HG02852 (cell line): ENCODE data around the gene EVC2.
"Not testable (repeated sequence)": the region's sequence is repeated elsewhere in the genome, so short reads cannot be mapped to it uniquely, and the experiment has no call there.

Experiments
- ATAC-seq: cut with Tn5 transposase; IDR thresholded peaks from one replicate; pipeline ENCODE4 v1.9.1; 2021; ENCODE audit warnings: mild to moderate bottlenecking, moderate library complexity; ENCODE audit not compliant: unreplicated experiment

Gene EVC2

DNA sequence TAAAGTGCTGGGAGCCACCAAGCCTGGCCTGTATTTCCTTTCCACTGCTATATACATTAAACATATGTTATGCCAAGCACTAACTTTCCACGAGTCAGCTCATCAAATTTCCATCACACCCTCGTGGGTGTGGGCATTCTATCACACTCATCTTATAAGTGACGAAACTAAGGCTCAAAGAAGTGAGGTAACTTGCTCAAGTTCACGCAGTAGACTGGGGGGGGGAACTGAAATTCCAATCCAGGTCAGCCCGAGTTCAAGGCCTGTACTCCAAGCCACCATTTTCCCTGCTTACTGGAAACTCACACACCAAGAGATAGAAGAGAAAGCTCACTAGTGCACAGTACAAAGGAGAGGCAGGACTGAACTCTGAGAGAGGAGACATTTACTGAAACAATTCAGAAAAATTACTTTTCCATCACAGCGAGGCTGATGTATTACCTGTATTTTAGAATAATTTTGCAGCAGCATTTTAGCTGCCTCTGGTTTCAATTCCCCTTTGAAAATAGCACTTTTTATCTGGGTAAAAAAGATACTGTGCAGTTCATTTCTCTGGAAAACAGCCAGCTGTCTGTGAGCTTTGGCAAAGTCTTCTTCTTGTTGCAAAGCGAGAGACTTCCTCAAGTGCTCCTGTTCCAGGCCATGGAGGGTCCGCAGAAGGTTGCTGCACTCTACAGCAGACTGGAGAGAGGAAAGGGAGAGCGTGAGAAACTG lies 76.8 kb downstream of the EVC2 start:
- ATAC-seq, result no peak

DNA sequence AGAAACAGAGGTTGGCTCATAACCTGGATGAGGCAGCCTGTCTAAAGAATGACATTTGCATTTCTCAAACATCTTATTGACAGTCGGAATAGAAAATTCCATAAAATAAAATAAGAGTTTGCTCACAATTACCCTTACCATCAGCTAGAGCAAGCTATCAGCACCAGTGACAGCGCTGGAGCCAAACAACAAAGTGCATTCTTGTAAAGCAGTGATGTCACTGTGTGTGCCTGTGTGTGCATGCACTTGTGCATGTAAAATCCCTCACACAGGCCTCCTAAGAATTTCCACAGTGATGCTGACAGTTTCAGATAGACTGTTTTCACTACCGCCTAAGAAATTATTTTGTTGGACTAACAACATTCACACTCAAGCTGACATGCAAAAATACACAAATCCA lies 77.6 kb downstream of the EVC2 start:
- no peak for ATAC-seq

DNA sequence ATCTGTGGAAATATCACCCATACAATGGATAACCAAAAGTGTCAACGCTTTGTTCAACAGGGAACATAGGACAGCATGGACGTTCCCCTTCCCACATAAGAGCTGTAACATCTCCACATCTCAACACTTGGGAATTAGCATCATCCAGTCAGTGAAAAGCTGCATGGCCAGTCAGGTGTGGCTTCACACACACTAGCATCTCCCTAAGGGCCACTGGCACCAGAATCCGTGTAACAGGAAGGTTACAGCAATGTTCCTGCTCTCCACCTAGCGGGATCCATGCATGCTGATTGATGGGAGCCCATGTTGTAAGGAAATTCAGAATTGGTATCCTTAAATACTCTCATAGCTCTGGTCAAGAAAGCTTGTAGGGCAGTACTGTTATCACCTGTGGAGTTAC lies 78.8 kb downstream of the EVC2 start:
- ATAC-seq, result no peak

DNA sequence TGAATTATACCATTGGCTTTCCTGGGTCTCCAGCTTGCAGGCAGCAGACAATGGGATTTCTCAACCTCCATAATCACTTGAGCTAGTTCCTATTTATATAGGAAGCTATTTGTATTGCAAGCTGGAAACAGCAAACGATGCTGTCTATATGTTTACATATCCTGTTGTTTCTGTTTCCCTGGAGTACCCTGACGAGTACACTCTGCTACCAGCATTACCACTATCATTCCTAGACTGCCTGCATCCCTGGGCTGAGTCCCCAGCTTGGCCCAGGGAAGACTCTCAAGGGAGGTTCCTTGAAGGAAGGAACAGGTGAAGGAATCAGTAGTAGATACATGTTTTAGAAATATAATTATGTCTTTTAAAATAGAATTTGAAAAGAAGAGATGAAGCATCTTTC lies 81.4 kb downstream of the EVC2 start:
- no peak for ATAC-seq

DNA sequence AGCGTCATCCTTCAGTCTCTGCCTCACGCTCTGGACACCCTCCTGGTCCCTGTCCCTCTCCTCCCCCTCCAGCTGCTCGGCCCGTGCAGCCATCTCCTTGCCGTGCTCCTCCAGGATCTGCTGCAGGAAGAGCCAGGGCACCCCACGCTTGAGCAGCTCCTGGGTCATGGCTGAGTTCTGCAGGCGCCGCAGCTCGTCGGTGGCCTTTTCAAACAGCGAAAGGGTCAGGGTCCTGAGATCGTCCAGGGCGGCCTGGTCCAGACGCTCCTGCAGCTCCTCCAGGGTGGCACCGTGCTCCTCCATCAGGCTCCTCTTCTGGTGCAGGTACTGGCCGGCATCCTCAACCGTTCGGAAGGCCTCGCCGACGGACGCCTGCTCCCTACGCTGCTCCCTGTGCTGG lies 85.8 kb downstream of the EVC2 start:
- ATAC-seq, result no peak

DNA sequence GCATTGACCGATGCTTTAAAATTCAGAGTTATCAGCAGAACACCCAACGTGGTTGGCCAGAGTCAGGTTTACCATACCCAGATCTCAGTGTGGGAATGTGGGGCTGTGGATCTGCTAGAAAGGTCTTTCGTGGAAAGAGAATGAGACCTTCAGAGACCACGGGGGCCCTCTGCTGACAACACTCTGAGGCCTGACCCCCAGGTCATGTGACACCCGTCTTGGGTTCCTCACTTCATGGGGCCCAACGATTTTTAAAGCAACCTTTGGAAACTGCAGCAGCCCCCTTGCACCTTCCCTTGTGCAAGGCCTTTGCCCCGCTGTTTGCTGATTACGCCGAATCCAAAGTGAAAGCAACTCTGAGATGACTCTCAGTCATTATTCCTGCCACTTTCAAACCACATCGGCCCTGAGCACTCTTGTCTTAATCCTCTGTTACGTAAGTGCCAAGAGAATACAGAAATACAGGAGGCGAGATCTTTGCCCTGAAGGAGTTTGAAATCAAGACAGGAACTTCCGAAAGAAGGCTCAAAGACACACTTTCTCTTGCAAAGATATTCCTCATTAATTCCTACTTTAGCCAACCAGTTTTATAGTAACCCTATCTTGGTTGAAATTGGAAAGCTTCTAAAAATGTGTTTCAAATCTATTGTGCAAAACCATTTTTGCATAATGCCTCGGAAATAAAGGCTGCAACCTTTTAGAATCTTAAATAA lies 88.3 kb downstream of the EVC2 start:
- no peak for ATAC-seq

DNA sequence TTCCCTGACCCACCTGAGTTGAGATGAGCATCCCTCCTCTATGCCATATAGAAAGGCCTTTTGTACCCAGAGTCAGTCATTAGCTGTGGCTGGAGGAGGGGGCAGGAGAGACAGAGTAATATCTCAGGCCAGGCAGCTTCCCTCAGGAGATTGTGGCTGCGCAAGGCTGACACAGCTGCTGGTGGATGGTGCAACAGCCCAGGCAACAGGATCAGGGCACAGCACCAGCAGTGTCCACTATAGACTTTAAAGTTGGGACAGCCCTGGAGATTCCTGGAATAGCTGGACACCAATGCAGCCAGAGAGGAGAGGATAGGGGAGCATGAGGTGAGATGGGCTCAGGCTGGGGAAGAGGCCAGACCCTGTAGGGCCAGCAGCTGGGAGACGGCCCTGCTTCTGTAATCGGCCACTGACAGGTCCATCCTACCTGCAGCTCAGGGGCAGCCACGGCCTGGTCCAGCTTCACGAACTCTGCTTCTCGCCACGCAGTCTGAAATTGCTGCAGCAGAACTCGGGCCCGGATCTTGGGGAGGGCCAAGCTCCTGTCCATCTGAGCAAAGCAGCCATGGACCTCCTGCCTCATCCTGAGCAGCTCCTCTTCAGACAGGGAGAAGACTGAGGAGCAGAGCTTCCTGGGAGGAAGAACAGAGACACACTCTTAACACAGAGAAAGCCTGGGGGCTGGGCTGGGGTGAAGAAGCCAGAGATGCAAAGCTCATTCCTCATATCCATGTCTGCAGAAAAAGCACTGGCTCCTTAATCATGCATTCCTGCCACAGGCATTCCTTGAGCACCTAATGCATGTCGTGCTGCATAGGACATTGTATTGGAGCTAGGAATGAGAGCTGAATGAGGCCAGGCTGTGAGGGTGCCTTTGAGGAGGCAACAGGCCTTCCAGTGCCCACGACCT lies 90.1 kb downstream of the EVC2 start:
- ATAC-seq, result no peak

DNA sequence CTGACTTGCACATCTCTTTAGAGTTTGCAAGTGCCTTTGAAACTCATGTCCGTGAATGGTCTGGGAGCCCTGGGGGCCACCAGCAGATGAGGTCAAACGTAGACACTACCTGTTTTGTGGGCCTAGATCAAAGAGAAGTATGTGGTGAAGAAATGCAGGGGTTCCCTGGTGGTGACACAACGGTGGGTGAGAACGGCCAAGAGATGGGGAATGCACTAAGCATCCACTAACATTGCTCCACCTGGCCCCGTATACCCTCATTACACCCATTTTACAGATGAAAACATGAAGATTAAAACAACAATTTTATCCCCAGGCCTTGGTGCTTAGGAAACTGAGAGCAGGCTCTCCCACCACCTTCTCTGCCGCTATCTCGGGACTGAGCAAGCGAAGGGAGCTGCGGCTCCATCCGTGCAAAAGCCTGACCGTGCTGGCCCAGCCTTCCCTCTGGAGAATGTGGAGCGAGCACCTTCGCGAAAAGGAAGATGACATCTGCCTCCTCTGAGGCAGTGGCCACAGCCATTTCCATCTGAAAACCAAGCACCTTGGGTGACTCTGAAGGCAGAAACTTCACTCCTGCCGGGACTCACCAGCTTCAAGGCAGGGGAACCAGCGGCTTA lies 91.9 kb downstream of the EVC2 start:
- no peak for ATAC-seq

DNA sequence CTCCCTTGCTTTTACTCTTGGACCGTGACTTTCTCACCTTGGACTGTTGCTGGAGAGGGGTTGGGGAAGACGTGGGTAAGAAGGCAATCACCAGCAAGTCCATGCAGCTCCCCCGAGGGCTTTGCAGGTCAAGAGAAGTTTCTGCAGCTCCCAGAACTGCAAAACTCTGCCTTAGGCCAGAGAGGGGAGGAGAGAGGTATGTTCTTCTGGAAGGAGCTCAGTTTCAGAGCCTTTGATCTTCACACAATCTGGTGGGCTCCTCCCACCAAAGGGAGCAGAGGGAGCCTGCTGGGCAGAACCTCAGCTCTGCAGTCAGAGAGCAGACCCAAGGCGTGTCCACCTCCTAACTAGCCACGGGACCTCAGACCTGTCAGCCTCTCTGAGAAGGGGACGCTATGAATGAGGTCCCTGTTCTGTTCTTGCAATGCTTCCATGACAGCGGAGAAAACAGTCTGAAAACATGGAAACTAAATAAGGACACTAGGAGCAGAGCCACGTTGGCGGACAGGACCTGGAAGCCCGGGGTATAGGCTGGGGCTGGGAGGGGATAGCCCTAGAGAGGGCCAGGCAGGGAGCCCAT lies 92.8 kb downstream of the EVC2 start:
- no peak for ATAC-seq

DNA sequence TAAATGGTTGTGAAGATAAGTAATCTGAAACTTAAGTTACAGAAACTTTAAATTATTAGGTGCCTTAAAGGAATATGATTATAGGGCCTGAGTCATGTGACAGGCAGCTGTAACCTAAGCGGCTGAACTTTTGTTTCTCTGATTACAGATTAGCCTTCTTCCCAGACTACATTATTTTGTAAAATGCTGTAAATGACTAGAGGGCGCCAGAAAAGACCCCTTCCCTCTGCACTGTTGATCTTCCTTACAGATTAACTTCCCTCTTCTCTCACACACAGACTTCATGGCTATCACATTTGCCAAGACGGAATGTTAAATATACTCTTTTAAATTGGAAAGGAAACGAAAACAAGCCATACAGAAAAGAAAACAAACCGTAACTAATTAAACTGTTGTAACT lies 96.6 kb downstream of the EVC2 start:
- no peak for ATAC-seq

DNA sequence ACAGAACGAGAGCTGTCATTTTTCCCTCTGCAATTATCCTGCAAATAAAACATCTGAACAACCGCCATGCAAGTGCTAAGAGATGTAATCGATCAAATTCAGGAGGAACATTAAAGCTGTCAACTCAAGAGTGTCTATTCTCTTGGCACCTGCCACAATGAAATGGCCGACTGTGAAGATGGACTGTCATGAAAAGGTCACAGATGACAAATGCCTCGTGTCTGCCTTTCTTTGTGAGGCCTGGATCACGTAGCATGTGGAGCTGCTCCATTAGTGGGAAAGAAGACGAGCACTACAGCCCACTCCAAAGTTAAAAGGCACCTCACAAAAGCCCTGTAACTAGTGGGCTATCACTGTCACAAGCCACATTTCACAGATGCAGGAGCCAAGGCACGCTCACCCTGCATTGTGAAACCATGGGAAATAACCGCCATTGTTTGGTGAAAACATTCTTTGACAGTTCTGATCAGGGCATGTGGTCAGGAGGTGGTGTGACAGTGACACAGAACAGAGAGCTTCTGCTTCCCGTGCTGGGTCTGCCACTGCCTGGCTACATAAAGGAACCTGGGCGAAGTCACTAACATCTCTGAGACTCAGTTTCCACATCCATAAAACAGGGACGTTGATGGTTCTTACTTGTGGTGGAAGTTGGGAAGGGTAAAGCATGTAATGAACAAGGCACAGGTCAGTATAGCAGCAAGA lies 98.9 kb downstream of the EVC2 start:
- no peak for ATAC-seq

DNA sequence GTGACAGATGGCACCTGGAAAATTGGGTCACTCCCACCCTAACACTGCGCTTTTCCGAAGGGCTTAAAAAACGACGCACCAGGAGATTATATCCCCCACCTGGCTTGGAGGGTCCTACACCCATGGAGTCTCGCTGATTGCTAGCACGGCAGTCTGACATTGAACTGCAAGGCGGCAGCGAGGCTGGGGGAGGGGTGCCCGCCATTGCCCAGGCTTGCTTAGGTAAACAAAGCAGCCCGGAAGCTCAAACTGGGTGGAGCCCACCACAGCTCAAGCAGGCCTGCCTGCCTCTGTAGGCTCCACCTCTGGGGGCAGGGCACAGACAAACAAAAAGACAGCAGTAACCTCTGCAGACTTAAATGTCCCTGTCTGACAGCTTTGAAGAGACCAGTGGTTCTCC lies 114.5 kb downstream of the EVC2 start:
- ATAC-seq, result not testable (repeated sequence)

DNA sequence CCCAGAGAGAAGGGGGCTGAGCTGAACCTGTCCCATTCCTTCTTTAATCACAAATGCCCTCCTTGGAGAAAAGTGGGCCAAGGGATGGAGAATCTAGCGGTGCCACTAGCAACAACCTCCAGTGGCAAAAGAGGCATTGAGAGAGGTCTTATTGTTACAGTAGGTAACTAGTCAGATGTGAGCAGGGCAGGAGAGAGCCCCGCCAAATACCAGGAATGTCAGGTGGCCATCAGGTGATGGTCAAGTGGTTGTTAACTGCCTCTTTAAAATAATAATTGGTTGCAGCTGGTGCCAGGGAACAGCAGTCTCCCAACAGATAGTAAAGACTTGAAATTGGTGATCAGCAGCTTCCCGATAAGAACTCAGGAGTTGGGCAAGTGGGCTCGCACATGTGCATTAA lies 116.1 kb downstream of the EVC2 start:
- ATAC-seq, result no peak

DNA sequence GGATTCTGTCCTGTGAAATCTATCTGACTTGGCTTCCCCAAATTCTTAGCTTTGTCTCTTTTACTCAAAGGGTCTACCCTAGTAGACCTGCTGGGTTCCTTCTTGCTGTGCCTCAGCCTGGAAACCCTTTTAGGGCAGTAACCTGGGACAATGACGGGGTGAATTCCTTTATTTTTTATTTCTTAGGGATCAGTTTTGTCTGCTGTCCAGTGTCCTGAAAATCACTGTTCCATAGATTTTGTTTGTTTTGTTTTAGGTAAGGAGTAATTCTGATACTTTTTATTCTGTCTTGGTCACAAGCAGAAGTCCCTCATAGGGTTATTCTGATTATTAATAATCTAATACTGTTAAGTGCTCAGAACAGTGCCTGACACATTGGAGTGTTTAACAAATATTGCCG lies 118.9 kb downstream of the EVC2 start:
- ATAC-seq, result no peak

DNA sequence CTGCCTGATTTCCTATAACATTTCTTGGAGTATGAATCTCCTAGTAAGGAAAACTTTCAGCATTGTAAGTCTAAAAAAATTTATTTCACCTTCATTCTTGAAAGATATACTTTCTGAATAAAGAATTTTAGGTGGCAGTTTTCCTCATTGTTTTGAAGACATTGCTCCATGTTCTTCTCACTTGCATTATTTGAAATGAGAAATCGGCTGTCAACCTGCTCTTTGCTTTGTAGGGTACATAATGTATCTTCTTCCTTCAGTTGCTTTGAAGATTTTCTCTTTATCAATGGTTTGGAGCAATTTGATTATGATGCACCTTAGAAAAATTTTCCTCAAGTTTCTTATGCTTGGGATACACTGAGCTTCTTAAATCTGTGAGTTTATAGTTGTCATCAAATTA lies 120.3 kb downstream of the EVC2 start:
- no peak for ATAC-seq

DNA sequence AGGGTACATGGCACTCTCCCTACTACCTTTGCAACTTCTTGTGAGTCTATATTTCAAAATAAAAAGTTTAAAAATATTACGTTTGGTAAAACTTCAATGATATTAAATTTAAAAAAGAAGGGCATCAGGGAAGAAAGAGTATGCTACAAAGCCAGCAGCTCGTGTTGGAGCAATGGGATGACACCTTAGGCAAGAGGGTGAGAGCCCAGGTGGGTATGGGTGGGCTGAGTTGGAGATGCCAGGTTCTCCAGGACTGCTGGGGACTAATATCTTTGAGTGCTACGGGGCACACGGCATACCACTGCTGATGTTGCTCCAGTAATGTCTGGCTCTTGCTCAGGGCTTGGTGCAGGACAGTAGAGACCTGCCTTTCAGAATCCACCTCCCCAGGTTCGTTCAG lies 132.4 kb downstream of the EVC2 start:
- ATAC-seq, result no peak

DNA sequence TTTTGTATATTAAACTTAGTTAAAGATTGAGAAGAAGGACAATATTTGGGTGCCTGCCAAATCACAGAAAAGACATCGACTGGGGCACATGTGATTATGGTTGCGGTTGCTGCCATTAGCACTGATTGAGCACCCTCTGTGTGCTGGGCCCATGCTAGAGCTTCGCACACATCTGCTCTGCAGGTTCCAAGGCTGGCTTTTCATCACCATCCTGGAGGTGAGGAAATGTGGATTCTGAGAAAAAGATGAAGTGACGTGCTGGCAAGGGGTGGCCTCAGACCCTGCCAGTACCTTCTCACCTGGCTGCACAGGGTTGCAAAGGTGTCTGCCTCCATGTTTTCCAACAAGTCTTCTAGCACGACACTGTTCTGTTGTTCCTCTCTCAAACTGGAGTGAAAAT lies 134.0 kb downstream of the EVC2 start:
- no peak for ATAC-seq

DNA sequence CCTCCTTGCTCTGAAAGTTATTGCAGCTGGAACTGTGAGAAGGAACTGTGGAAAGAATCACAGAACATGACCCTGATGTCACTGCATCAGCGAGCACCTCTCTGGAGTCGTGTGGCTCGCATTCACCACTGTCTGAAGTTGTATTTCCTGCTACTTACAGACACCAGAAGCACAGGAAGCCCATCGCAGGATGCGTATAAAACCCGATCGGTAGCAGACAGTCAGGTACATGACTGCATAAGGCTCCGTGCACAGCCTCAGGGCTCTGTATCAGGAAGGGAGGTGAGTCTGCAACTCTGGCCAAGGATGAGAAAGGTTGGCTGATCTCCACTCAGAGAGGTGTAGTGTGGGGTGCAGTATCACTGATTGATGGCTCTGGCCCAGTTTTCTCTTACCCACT lies 134.4 kb downstream of the EVC2 start:
- no peak for ATAC-seq

DNA sequence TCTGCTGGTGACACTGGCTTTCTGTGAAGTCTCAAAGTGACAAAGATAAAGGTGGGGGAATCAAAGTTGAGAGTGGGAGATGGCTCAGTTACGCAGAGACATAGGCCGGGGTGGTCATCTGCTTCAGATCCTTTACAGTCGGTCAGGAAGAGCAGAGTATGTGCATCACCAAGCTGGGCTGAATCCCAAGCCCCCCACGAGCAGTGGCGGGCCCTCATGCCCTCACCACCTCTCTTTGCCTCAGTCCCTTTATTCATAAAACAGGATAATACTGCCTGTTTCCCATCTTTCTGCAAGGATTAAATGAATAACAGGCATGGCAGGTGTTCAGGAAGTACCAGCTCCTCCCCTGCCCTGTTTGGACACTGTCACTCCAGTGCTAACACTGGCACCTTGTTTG lies 135.6 kb downstream of the EVC2 start:
- ATAC-seq, result no peak

DNA sequence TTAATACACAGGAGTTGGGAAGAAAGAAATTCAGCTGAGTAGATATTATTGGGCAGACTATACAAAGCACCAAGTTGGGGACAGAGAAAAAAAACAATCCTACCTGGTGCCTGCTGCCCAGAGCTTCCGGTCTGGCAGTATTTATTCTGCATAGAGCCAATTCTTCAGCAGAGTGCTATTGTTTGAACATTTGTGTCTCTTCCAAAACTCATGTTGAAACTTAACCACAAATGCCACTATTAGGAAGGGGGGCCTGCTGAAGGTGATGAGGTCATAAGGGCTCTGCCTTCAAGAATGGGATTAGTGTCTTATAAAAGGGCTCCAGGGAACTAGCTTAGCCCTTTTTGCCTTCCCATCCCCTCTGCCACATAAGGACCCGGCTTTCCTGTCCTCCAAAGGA lies 136.2 kb downstream of the EVC2 start:
- ATAC-seq, result no peak
